GM21786 (cell line): ENCODE results near the gene HYI.
"Not testable (repeated sequence)": the region's sequence is repeated elsewhere in the genome, so short reads cannot be mapped to it uniquely, and the experiment has no call there.

Experiments used
- ATAC-seq: cut with Tn5 transposase; IDR thresholded peaks from one replicate; pipeline ENCODE4 v1.9.1; 2021; ENCODE audit not compliant: unreplicated experiment

Gene HYI, protein sequence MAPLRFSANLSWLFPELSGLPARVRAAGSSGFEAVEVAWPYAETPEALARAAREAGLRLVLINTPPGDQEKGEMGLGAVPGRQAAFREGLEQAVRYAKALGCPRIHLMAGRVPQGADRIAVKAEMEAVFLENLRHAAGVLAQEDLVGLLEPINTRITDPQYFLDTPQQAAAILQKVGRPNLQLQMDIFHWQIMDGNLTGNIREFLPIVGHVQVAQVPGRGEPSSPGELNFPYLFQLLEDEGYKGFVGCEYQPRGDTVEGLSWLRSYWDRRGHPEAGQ

DNA sequence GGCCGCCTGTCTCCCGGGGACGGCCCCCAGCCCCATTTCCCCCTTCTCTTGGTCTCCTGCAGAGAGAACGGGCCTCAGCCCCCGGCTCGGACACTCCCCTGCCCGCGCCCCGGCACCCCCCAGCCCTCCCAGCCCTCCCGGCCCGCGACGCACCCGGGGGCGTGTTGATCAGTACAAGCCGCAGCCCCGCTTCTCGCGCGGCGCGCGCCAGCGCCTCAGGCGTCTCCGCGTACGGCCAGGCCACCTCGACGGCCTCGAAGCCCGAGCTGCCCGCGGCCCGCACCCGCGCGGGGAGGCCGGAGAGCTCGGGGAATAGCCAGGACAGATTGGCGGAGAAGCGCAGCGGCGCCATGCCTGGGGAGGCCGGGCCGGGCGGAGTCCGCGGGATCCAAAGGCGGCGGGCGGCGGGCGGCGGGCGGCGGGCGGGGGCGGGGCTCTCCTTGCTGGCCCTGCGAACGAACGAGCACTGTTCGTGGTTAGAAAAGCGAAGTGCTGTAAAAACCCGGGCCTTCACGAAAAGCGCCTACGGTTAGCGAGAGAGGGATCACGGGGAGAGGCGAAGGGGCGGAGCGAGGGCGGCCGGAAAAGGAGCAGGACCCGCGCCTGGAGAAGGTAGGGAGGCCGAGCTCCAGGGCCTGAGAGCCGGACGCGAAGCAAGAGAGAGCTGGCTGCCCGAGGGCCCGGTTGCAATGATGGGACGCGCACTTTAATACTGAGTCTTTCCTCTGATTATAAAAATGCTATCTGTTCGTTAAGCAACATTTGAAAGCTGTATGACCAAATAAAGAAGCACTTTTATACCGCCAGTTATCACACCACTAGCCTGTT, at the start of gene HYI:
TSS of gene HYI (minus strand) at position 490 of the 828 bp plus-strand sequence. CDS start at position 352, 138 bp downstream.
- ATAC-seq, result no peak

DNA sequence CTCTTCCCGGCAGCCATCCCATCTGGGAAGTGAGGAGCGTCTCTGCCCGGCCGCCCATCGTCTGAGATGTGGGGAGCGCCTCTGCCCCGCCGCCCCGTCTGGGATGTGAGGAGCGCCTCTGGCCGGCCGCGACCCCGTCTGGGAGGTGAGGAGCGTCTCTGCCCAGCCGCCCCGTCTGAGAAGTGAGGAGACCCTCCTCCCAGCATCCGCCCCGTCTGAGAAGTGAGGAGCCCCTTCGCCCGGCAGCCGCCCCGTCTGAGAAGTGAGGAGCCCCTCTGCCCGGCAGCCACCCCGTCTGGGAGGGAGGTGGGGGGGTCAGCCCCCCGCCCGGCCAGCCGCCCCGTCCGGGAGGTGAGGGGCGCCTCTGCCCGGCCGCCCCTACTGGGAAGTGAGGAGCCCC, 48.1 kb upstream of the HYI start:
- ATAC-seq, result not testable (repeated sequence)

DNA sequence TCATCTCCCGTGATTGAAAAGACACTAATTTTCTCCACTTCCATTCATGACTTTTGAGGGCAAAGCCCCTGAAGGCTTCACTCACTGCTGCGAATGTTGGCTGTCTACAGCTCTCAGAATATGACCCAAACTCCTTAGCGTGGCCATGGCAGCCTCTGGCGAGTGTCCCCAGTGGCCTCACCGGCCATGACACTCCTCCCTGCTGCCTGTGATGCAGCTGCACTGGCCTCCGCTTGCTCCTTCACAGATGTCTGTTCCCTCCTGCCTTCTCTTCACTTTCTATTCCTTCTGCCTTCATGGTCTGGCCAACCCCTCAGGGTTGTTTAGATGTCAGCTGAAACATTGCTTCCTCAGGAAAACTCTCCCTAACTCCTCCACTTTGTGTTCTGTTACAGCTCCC, 46.2 kb upstream of the HYI start:
- ATAC-seq, result no peak

DNA sequence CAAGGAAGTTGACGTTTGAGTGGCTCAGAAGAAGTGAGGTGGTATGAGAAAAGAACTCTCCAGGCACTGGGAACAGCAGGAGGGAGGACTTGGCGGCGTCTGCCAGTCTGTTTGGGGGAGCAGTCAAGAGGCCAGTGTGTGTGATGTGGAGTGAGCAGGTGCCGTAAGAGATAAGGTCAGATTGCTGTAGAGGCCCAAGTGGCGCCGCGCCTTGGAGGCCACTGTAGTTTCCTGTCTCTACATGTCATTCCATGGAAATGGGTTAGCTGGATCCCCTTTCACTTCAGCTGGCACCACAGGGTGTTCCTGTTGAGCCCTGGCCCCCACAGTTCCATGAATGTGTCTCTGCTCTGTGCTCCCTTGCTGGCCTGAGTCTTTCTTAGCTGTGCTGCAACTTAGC, 41.5 kb upstream of the HYI start:
- ATAC-seq, result no peak

DNA sequence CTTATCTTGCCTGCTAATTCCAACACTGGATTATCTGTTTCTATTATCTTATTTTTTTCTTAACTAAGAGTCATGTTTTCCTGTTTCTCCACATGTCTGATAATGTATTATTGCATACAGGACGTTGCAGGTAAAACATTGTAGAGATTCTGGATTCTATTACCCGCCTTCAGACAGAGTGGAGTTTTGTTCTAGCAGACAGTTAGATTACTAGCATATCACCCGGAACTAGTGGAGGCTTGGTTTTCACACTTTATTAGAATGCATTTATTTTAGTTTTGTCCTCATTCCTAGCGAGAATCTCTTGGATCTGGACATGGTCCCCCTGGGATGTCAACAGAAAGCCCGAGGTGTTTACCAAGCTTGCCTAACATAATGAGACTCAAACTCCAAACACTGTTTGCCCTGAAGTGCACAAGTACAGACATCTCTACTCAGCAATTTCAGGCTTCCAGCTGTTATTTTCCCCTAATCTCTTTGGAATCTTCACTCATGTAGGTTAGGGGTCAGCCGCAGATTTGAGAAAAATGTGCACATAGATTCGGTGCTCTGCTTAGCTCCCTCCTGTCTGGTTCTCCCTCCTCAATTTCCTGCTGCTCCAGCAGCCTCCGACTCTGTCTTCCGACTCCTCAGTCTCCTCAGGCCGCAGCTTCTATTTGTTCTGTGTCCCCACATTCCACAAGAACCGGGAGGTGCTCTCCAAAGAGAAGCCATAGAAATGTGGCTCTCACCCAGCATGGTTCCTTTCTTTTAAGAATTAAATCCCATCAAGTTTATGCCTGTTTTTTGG, 40.1 kb upstream of the HYI start:
- no peak for ATAC-seq

DNA sequence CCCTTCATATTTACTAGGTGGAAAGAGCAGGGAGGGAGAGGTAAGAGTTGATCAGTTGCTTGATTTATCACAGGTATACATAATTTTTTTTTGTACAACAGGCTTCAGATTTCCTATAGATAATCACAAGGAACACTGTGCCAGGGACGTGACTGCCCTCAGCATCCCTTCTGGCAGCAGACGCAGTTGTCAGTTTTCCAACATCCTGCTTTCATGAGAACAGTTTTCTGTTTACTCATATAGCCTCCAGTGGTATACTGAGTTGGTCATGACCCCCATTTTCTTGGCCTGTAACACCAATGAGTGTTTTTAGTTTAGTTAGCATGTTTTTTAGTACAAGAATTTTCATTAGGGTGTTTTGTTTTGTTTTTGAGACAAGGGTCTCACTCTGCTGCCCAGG, 39.1 kb upstream of the HYI start:
- ATAC-seq, result no peak

DNA sequence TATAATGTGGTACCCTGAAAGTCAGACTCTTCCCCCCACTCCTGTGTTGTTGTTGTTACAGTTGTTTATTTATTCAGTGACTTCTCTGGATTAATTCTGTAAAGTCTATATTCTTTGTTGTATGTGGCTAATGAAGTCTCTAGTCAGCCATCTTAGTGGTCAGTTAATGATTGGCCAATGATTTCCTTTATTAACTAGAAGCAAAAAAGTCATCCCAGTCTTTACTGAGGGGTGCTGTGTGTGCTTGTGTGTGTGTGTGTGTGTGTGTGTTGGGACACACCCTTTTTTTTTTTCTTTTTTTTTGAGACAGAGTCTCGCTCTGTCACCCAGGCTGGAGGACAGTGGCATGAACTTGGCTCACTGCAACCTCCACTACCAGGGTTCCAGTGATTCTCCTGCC, 37.3 kb upstream of the HYI start:
- ATAC-seq, result no peak

DNA sequence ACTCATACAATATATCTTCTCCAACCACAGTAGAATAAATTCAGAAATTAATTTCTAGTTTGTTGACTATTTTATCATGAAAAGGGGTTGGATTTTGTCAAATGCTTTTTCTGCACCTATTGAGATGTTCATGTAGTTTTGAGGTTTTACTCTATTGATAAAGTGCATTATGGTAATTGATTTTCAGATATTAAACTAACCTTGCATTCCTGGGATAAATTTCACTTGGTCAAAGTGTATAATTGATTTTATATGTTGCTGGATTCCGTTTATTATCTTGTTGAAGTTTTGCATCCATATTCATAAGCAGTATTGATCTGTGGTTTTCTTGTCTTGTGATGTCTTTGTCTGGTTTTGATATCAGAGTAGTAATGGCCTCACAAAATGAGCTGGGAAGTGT, 34.4 kb upstream of the HYI start:
- ATAC-seq, result no peak

DNA sequence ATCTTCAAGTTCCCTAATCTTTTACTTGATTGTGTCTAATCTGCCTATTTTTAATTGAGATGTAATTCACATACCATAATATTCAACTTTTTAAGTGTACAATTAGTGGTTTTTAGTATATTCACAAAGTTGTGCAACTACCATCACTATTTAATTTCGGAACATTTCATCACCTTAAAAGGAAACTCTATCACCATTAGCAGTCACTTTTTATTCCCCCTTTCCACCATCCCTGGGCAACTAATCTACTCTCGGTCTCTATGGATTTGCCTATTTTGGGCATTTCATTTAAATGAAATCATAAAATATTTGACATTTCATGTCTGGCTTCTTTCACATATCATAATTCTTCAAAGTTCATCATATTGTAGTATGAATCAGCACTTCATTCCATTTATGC, 30.6 kb upstream of the HYI start:
- ATAC-seq, result no peak

DNA sequence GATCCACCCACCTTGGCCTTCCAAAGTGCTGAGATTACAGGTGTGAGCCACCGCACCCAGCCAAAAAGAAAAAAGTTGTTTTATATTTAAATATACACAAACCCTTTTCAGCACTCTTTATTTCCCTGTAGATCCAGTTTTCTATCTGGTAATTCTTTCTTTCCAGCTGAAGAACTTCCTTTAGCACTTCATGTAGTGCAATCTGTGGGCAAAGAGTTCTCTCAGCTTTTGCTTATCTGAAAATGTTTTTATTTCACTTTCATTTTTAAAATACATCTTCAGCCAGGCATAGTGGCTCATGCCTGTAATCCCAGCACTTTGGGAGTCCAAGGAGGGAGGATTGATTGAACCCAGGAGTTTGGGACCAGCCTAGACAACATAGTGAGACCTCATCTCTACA, 28.5 kb upstream of the HYI start:
- no peak for ATAC-seq

DNA sequence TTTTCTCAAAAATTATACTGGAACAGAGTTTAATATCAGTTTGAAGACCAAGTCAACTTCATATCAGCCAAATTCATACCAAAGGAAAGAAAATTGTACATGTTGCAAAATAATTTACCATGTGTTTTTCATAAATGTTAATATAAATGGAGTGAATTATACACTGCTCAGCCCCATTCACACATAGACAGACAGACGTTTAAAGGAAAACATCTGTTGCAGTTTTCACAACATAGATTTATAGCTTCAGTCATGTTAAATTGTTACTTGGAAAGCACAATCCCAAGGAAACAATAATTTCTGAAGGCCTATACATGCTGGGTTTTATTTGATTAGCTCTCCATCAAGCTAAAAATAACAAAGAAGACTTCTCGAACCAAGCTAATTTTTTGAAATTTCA, 27.8 kb upstream of the HYI start:
- no peak for ATAC-seq

DNA sequence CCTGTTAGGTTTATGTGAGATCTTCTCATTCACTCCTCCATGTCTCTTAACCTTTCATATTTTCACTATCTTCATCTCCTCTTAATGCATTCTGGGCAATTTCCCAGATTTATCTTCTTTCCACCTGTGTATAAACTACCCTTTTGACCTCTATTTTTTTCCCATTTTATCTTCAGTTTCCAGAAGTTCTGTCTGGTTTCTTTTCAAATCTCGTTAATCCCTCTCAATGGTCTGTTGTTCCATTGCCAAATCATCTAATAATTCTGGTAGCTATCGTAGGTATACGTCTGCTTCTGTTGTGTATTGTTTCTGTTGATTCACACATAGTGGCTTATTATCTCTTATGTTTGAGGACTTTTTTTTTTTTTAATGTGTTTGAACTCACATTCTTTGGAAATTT, 25.7 kb upstream of the HYI start:
- no peak for ATAC-seq

DNA sequence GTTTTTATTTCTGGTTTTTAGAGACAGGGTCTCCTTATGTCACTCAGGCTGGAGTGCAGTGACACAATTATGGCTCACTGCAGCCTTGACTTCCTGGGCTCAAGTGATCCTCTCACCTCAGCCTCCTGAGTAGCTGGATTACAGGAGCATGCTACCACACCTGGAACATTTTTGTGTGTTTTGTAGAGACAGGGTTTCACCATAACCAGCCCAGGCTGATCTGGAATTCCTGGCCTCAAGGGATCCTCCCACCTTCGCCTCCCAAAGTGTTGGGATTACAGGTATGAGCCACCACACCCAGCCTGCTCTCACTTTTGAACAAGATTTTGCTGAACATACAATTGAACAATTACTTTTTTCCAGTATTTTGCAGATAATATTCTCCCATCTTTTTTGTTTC, 24.0 kb upstream of the HYI start:
- no peak for ATAC-seq

DNA sequence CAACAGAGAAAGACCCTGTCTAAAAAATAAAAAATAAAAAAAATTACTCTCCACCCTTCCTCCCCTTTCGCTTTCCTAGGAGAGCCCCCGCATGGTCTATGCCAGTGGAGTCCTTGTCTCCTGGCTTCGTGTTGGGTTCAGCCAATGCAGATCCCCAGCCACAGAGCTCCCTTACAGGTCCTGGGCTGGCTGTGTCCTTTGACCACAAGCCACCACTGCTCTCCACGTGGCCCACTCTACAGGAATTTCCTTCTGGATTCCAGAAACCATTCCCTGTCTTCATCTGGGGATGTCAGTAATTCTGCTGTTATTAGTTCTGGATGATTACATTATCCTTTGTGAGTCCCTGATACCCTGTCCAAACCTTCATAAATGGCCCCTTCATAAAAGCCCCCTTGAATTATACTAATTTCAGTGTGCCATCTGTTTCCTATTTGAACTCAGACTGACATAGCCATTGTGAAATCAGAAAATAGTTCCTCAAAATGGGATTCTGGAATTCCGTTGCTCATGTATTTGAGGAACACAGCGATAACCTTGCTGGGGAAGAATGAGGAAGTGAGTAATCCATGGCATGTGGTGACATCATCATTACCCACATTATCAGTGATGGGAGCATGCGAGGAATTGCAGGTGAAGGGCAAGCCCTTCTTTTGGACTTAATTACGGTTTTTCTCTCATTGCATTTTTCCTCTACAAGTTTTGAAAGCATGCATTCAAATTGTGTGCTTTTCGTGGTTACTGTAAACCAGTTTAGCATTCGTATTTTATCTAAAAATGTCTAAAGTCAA, 22.1 kb upstream of the HYI start:
- not testable (repeated sequence) for ATAC-seq

DNA sequence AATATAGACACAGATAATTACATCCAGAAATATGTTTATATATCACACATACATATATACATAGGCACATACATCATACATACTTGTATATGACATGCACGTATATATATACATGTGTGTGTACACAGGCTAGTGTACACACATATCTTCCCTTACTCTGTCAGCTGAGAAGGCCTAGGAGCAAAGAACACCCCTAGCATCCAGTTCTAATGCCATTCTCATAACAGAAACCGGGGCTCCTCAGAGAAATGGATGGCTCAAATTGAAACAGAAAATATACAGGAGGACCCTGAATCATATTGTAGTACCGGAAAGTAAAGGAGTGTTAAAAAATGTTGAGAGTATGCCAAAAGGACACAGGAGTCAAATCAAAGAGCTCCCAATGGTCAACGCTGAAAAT, 19.7 kb upstream of the HYI start:
- ATAC-seq, result no peak

DNA sequence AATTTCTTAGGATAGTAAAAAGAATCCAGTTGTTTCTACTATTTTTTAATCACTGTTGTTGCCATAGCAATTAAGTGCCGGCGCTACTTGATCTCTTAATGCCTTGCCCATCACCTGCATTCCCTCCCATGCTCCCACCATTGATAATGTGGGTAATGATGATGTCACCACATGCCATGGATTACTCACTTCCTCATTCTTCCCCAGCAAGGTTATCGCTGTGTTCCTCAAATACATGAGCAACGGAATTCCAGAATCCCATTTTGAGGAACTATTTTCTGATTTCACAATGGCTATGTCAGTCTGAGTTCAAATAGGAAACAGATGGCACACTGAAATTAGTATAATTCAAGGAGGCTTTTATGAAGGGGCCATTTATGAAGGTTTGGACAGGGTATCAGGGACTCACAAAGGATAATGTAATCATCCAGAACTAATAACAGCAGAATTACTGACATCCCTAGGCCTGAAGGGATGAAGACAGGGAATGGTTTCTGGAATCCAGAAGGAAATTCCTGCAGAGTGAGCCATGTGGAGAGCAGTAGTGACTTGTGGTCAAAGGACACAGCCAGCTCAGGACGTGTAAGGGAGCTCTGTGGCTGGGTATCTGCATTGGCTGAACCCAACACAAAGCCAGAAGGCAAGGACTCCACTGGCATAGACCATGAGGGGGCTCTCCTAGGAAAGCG, 18.9 kb upstream of the HYI start:
- ATAC-seq, result not testable (repeated sequence)

DNA sequence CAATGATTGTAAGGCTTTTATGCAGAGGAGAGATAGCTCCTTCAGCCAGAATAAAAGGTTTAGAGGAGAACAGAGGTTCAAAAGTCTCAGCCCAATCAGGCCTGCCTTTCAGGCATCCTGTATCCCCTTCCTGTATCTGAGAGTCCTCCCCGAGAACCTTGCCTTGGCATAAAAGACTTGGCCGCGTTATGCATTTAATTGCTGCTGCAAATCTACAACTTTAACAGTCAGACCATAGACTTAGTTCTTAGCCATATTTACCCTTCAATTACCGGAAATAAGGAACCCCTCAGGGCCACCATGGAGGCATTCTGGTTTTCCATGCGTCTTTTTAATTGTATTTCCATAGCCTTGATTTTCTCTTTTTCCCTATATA, 18.3 kb upstream of the HYI start:
- no peak for ATAC-seq

DNA sequence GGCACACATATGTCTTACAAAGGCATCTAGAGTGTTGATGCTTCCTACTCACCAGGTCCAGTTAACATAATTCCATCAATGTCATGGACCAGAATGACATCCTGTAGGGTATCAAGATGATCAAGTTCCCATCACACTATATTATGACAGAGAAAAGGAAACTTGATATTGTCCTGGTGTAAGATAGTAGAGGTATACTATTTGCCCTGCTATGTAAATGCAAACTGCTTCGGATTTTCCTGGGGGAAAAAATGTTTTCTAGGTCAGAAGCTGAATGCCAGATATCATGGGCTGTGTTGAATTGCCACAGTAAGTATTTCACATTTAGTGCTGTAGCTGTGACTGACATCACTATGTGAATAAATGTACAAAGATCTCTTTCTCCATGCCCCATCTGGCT, 16.2 kb upstream of the HYI start:
- ATAC-seq, result no peak

DNA sequence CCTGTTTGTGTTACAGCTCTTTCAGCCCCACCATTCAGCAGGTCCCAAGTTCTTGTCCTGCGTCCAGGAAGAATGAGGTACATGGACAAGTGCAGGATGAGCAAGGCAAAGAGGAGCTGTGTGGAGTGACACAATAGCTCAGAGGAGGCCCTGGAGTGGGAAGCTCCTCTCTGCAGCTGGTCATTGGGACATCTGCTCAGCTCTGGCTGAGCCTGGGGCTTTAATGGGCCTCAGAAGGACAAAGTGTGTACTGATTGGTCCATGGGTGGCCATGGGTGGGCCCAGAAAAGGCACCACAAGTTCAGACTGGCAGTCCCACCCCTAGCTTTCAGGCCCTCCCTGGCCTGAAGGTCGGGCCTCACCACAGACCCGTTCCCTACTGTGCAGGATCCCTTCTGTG, 14.7 kb upstream of the HYI start:
- no peak for ATAC-seq

DNA sequence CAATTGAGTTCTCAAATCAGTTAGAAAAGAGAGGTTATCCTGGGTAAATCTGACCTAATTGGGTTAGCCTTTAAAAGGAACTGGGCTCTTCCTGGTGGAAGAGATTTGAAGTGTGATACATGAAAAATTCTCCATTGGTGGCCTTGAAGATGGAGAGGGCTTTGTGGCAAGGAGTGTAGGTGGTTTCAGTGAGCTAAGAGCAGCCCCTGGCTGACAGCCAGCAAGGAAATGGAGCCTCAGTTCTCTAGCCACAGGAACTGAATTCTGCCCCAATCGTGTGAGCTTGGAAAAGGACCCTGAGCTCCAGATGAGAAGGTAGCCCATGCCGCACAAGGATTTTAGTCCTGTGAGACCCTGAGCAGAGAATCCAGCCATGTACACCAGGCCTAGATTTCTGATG, 12.7 kb upstream of the HYI start:
- no peak for ATAC-seq
